ENCODE results near the gene ABHD12B. TPM values are rescaled to one million over a fixed set of nuclear protein-coding genes. Genes with fewer than 3 reads are reported as not detected.

Gene ABHD12B
- total and polyA plus RNA-seq, 9 of the 15 experiments (the other 6 are each of a cell fraction or from before 2014, with no cell fraction given), result not detected

DNA sequence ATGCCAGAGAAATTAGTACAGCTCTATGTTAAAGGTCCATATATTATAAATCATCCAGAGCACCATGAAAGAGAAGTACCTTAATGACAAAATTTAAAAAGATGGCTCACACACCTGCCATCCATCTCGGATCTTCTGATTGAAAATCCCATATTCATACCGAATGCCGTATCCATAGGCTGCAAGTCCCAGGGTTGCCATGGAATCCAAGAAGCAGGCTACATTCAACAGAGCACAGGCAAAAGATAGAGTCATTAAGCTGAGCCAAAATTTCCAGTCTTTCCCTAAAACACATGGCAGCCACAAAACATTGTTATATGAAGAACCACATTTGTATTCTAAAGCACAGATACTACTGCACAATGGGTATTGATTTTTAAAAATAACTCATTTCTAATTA is 59.7 kb downstream of the ABHD12B start:
- no peak overlapping the region for H3K4me2 ChIP-seq (ENCODE audit: insufficient read depth, low read length)
- intact Hi-C loops (cut with micrococcal nuclease), result no loop called here
- H3K9me3 ChIP-seq (replicated peaks; ENCODE audit: control insufficient read depth, insufficient read depth, low read depth, low read length), result no peaks in the 10 kb centered on the region
- POLR2A ChIA-PET, result no interaction called here
- BruUV-seq (replicated peaks), result no TSS peak
- no peak for DNase-seq (ENCODE audit: extremely low read depth in 1 of 4, low spot score in 3 of 4)
- H3K36me3 ChIP-seq (ENCODE audit: control insufficient read depth, insufficient read depth, low read length), result peaks cover 19% of the 10 kb centered on the region; the same call in 2 of the 3 replicates
- TF ChIP-seq RFX1 (IDR thresholded peaks at IDR 0.05), result peak; percentile 26; the same call in 1 of the 2 replicates
- TF ChIP-seq, protein P1, sequence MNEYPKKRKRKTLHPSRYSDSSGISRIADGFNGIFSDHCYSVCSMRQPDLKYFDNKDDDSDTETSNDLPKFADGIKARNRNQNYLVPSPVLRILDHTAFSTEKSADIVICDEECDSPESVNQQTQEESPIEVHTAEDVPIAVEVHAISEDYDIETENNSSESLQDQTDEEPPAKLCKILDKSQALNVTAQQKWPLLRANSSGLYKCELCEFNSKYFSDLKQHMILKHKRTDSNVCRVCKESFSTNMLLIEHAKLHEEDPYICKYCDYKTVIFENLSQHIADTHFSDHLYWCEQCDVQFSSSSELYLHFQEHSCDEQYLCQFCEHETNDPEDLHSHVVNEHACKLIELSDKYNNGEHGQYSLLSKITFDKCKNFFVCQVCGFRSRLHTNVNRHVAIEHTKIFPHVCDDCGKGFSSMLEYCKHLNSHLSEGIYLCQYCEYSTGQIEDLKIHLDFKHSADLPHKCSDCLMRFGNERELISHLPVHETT (CRISPR knock-in tag; conservative IDR thresholded peaks at IDR 0.05 in 1 of 2, IDR thresholded peaks at IDR 0.05 in 1 of 2), result no peak
- H3K9ac ChIP-seq (ENCODE audit: insufficient read depth in 1 of 2, low read depth in 2 of 2, low read length in 2 of 2), result no peak overlapping the region
- in situ Hi-C loops (cut with MboI), result no loop called here
- CTCF ChIA-PET (ENCODE audit: low intra/inter-chr PET ratio), result no interaction called here
- no peak overlapping the region for H3K4me3 ChIP-seq
- H3K79me2 ChIP-seq (ENCODE audit: control insufficient read depth, insufficient read depth, low read length), result no peaks in the 10 kb centered on the region
- H3K4me1 ChIP-seq (replicated peaks in 1 of 2; ENCODE audit: control insufficient read depth in 2 of 2, insufficient read depth in 2 of 2, low read length in 2 of 2), result peaks cover 7 to 24% of the 10 kb centered on the region in 2 experiments; a peak in 4 of 5 replicates
- no peak for ATAC-seq
- no peak for FAIRE-seq
- H3K27me3 ChIP-seq (ENCODE audit: control insufficient read depth in 2 of 2, insufficient read depth in 2 of 2, low read length in 2 of 2), result no peaks in the 10 kb centered on the region
- no peak overlapping the region for H2AFZ ChIP-seq (ENCODE audit: low read depth, low read length)
- no peaks in the 10 kb centered on the region; the same call in 1 of the 2 replicates for H4K20me1 ChIP-seq (replicated peaks; ENCODE audit: control insufficient read depth, insufficient read depth, low read length)
- 88% methylated on average over 3 of the region's 3 CpGs for WGBS (ENCODE audit: insufficient coverage, low coverage, missing lambda C conversion rate)
- no peak overlapping the region for H3K27ac ChIP-seq (ENCODE audit: extremely low read depth, low read depth, low read length)
- peaks cover 3% of the 10 kb centered on the region for H3K9me1 ChIP-seq (ENCODE audit: control insufficient read depth, insufficient read depth, low read length)

DNA sequence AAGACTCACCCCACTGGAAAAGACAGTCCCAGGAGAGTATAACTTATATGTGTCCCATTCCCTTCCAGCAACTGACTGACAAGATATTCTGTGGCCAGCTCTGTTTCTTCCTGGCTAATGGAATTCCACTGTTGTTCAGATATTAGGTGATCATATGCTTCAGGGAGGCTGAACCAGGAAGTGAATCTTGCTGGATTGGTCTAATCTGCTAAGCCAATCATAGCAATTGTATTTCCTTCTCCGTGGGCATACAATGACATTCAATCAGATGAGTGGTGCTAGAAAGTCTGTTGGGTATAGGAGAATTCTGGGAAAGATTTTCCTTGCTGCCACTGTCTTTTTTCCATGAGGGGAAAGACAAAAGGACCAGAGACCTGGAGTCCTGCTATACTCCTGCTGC is 60.3 kb downstream of the ABHD12B start:
- DNase-seq (ENCODE audit: extremely low read depth in 1 of 4, low spot score in 3 of 4) (no peak), FAIRE-seq (peak; percentile 52), ATAC-seq (no peak; the same call in 2 of the 3 replicates)
- H3K27me3 ChIP-seq (ENCODE audit: control insufficient read depth in 2 of 2, insufficient read depth in 2 of 2, low read length in 2 of 2), result no peaks in the 10 kb centered on the region
- TF ChIP-seq NR2C2 (CRISPR knock-in tag; IDR thresholded peaks at IDR 0.05), result no peak
- peak; percentile 49 for TF ChIP-seq NR2C2 (tag; IDR thresholded peaks at IDR 0.05)
- no peak for TF ChIP-seq PHB (CRISPR knock-in tag; IDR thresholded peaks at IDR 0.05)
- TF ChIP-seq ZNF175 (CRISPR knock-in tag; IDR thresholded peaks at IDR 0.05; ENCODE audit: low read depth), result 0 out of 2 replicates have a peak, but pooled peaks have one; percentile 30
- TF ChIP-seq NR2C1 (IDR thresholded peaks at IDR 0.05), result 0 out of 2 replicates have a peak, but pooled peaks have one; percentile 37
- TF ChIP-seq NR2C1 (tag; IDR thresholded peaks at IDR 0.05), result no peak
- TF ChIP-seq GABPA (tag; conservative IDR thresholded peaks at IDR 0.05; ENCODE audit: low read depth), result 0 out of 2 replicates have a peak, but pooled peaks have one; percentile 22
- TF ChIP-seq, protein P2, sequence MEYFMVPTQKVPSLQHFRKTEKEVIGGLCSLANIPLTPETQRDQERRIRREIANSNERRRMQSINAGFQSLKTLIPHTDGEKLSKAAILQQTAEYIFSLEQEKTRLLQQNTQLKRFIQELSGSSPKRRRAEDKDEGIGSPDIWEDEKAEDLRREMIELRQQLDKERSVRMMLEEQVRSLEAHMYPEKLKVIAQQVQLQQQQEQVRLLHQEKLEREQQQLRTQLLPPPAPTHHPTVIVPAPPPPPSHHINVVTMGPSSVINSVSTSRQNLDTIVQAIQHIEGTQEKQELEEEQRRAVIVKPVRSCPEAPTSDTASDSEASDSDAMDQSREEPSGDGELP (CRISPR knock-in tag; IDR thresholded peaks at IDR 0.05; ENCODE audit: borderline replicate concordance), result no peak
- no peak for TF ChIP-seq STAT5B (CRISPR knock-in tag; IDR thresholded peaks at IDR 0.05)
- TF ChIP-seq FOXM1 (IDR thresholded peaks at IDR 0.05; ENCODE audit: low read depth), result no peak
- no peak for TF ChIP-seq FOXM1 (CRISPR knock-in tag; IDR thresholded peaks at IDR 0.05; ENCODE audit: low read depth)
- no peaks in the 10 kb centered on the region for H3K9me3 ChIP-seq (replicated peaks; ENCODE audit: control insufficient read depth, insufficient read depth, low read depth, low read length)
- H3K4me3 ChIP-seq, result no peak overlapping the region
- peak overlapping the region; percentile 59 for H2AFZ ChIP-seq (ENCODE audit: low read depth, low read length)
- peaks cover 3% of the 10 kb centered on the region for H3K9me1 ChIP-seq (ENCODE audit: control insufficient read depth, insufficient read depth, low read length)
- in situ Hi-C loops (cut with MboI), result no loop called here
- ChIA-PET POLR2A (interaction anchor here (1.0 kb wide), 1 partner anchor 12 kb away, joined by 4 read pairs; the partner anchor contains the start of gene PYGL), CTCF (ENCODE audit: low intra/inter-chr PET ratio) (no interaction called here)
- H3K4me1 ChIP-seq (replicated peaks in 1 of 2; ENCODE audit: control insufficient read depth in 2 of 2, insufficient read depth in 2 of 2, low read length in 2 of 2), result peaks cover 7 to 20% of the 10 kb centered on the region in 2 experiments; a peak in 4 of 5 replicates
- no TSS peak for BruUV-seq (replicated peaks)
- H3K9ac ChIP-seq (ENCODE audit: insufficient read depth in 1 of 2, low read depth in 2 of 2, low read length in 2 of 2), result no peak overlapping the region
- intact Hi-C loops (cut with micrococcal nuclease), result no loop called here
- H4K20me1 ChIP-seq (replicated peaks; ENCODE audit: control insufficient read depth, insufficient read depth, low read length), result no peaks in the 10 kb centered on the region; the same call in 1 of the 2 replicates
- no peak overlapping the region for H3K4me2 ChIP-seq (ENCODE audit: insufficient read depth, low read length)
- H3K36me3 ChIP-seq (ENCODE audit: control insufficient read depth, insufficient read depth, low read length), result peaks cover 19% of the 10 kb centered on the region; the same call in 2 of the 3 replicates
- WGBS (ENCODE audit: insufficient coverage, low coverage, missing lambda C conversion rate), result 0% methylated on average over 1 of the region's 1 CpG
- no peaks in the 10 kb centered on the region for H3K79me2 ChIP-seq (ENCODE audit: control insufficient read depth, insufficient read depth, low read length)
- peak overlapping the region; percentile 54; the same call in 2 of the 3 replicates for H3K27ac ChIP-seq (ENCODE audit: extremely low read depth, low read depth, low read length)
